Psoas muscle (tissue), 8 donors: ENCODE data around the gene SOCS3. TPM values are rescaled to one million over a fixed set of nuclear protein-coding genes. Genes with fewer than 3 reads are reported as not detected.

Source experiments
- ATAC-seq, 4 donors: fragments of 200-7000 bp; cut with Tn5 transposase; one replicate each; pipeline ENCODE4 v1.9.1; 2020; ENCODE audit warnings: moderate library complexity in 3 of 4, mild to moderate bottlenecking in 2 of 4
- DNase-seq, 2 donors: peaks; one replicate each; pipeline ENCODE4 v3.0.0-alpha.2; 2020
- H3K27ac ChIP-seq: fragments of 200-600 bp; one replicate; pipeline ENCODE4 v1.8.0; 2022
- H3K27me3 ChIP-seq, 3 donors: fragments of 200-600 bp in 1 of 3; one replicate each; pipeline versions ENCODE4 v1.6.1 to v1.8.0; 2013 to 2022; ENCODE audit warnings: low read length in 2 of 3, mild to moderate bottlenecking in 2 of 3, moderate library complexity in 1 of 3; ENCODE audit not compliant: insufficient read depth in 3 of 3
- H3K36me3 ChIP-seq, 2 donors: fragments of 200-600 bp in 1 of 2; one replicate each; pipeline versions ENCODE4 v1.6.1 to v1.8.0; 2013 to 2022; ENCODE audit warnings: low read depth in 1 of 2, mild to moderate bottlenecking in 1 of 2, moderate library complexity in 1 of 2; ENCODE audit not compliant: insufficient read depth in 1 of 2
- H3K4me1 ChIP-seq: fragments of 200-600 bp; one replicate; pipeline ENCODE4 v1.8.0; 2022
- H3K4me3 ChIP-seq: fragments of 200-600 bp; one replicate; pipeline ENCODE4 v1.8.0; 2022; ENCODE audit warnings: mild to moderate bottlenecking
- H3K9me3 ChIP-seq: fragments of 200-600 bp; one replicate; pipeline ENCODE4 v1.8.0; 2022
- CTCF ChIP-seq: fragments of 200-600 bp; IDR thresholded peaks from one replicate; pipeline ENCODE4 v1.8.0; 2022; ENCODE audit warnings: antibody characterized with exemption
- WGBS, 3 donors: extraction: QIAGEN DNeasy Blood & Tissue Kit; methylation state at CpG; one replicate each; pipeline versions ENCODE4 v1.1.6 to v1.1.7; 2013; 5-methylcytosine and 5-hydroxymethylcytosine counted together
- intact Hi-C, 2 donors: fragments of 100-400 bp; cut with DNase I; formaldehyde crosslinking; loops; one replicate each; pipeline versions ENCODE4 v1.11.0 to v1.14.2; 2022
- polyA plus RNA-seq, 3 donors: library from polyadenylated mRNA; stranded (reverse); fragments of 200-250 nt; gene quantifications; one replicate each; pipeline ENCODE4 v1.2.3, GENCODE V29; 2013
- total RNA-seq, 4 donors: library from RNA; stranded (reverse); fragmentation: NEBNext Ultra II Directional in 2 of 4; extraction: Animal tissue kit (Norgen Biotek cat#: 25700) in 2 of 4; gene quantifications; one replicate each; pipeline versions ENCODE4 v1.2.1 to v1.2.4, GENCODE V29; 2021 to 2023
- donor health status: healthy with polysubstance abuse.
- donor health status: DM: no; HTN: no; CAD: no; lungs with moderate emphysema.
- donor health status: Bipolar disorder and iron deficiency.
- donor health status: healthy.
- donor health status: DM: yes; HTN: yes; CAD: no.
- donor health status: DM: no; HTN: no; CAD: no.
- donor health status: DM: no; HTN: no; CAD: no.
- donor health status: DM: yes; HTN: yes; CAD: no.

SOCS3 gene
- total and polyA plus RNA-seq, 7 donors = 5.3 to 43.5 (median 17.4) TPM

GRCh38 chr17:78377858-78378224, 18.0 kb upstream of the SOCS3 start:
- H3K27ac ChIP-seq = peak overlapping the region; percentile 93
- no peaks in the 10 kb centered on the region for H3K9me3 ChIP-seq
- H3K4me1 ChIP-seq = peaks cover 38% of the 10 kb centered on the region
- WGBS, 3 donors = 34 to 47% (median 39%) methylated on average over 14 of the region's 14 CpGs
- intact Hi-C loops = no loop called here
- H3K27me3 ChIP-seq = no peaks in the 10 kb centered on the region
- DNase-seq = no peak
- H3K36me3 ChIP-seq = peaks cover 0 to 5% of the 10 kb centered on the region in 2 donors
- no peak for TF ChIP-seq CTCF
- ATAC-seq = peak; percentile 9 to 26 (median 21)
- H3K4me3 ChIP-seq = peak overlapping the region; percentile 92

GRCh38 chr17:78376161-78376560, 16.3 kb upstream of the SOCS3 start:
- WGBS, 3 donors = 83 to 87% (median 87%) methylated on average over 5 of the region's 5 CpGs
- H3K27ac ChIP-seq = no peak overlapping the region
- intact Hi-C loops = no loop called here
- no peaks in the 10 kb centered on the region for H3K27me3 ChIP-seq
- no peak for ATAC-seq
- DNase-seq = no peak
- H3K9me3 ChIP-seq = no peaks in the 10 kb centered on the region
- H3K4me1 ChIP-seq = peaks cover 24% of the 10 kb centered on the region
- no peak for TF ChIP-seq CTCF
- H3K36me3 ChIP-seq = peaks cover 0 to 5% of the 10 kb centered on the region in 2 donors
- no peak overlapping the region for H3K4me3 ChIP-seq

- peak in 1 of 2 donors; percentile 65 for DNase-seq
- H3K9me3 ChIP-seq = no peaks in the 10 kb centered on the region
- peak in 3 of 4 donors; percentile 31 to 44 (median 41) for ATAC-seq
- peaks cover 0 to 5% of the 10 kb centered on the region in 2 donors for H3K36me3 ChIP-seq
- no peak for TF ChIP-seq CTCF
- WGBS, 3 donors = 59 to 66% (median 62%) methylated on average over 9 of the region's 9 CpGs
- H3K27ac ChIP-seq = peak overlapping the region; percentile 61
- peaks cover 18% of the 10 kb centered on the region for H3K4me1 ChIP-seq
- H3K27me3 ChIP-seq = no peaks in the 10 kb centered on the region
- intact Hi-C loops = no loop called here
- H3K4me3 ChIP-seq = no peak overlapping the region
Measured at GRCh38 chr17:78375401-78376151, 15.7 kb upstream of the SOCS3 start.

- H3K4me1 ChIP-seq = peaks cover 10% of the 10 kb centered on the region
- ATAC-seq (no peak), DNase-seq (no peak)
- H3K4me3 ChIP-seq = no peak overlapping the region
- WGBS, 3 donors = 56 to 62% (median 57%) methylated on average over 14 of the region's 14 CpGs
- no peak for TF ChIP-seq CTCF
- peak overlapping the region; percentile 61 for H3K27ac ChIP-seq
- no peaks in the 10 kb centered on the region for H3K27me3 ChIP-seq
- intact Hi-C loops = no loop called here
- H3K9me3 ChIP-seq = no peaks in the 10 kb centered on the region
- no peaks in the 10 kb centered on the region for H3K36me3 ChIP-seq
Measured at GRCh38 chr17:78374631-78375274, 14.9 kb upstream of the SOCS3 start.
